ENCODE results near the gene ANKFN1. TPM values are rescaled to one million over a fixed set of nuclear protein-coding genes. Genes with fewer than 3 reads are reported as not detected.

Gene ANKFN1
- total RNA-seq, 1 experiment from 2014 or later, result 0.10 TPM

- no peak for DNase-seq (ENCODE audit: low read depth)
- in situ Hi-C loops (cut with HindIII; ENCODE audit: low pct_unique_long_range_greater_than_20kb, low sequenced_read_pairs), result no loop called here
Measured at GRCh38 chr17:56558088-56558487, 404.8 kb downstream of the ANKFN1 start.

Measured in Caki2 (cell line).